ENCODE data around the gene NAV2.

Gene NAV2

DNA sequence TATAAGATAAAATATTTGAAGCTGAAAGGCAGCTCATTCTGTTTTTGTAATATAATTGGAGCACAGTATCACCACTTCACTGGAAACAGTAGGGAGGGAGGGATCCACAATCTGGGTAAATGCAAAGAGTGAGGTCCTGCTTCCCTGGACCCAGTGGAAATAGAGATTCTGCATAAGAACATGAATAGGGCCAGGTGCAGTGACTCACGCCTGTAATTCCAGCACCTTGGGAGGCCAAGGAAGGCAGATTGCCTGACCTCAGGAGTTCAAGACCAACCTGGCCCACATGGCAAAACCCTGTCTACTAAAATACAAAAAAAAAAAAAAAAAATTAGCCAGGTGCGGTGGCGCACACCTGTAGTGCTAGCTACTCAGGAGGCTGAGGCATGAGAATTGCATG, 303.9 kb downstream of the NAV2 start:
- ATAC-seq (no peak), DNase-seq (no peak)
- no peak overlapping the region for H3K4me3 Mint-ChIP-seq
- H3K27ac Mint-ChIP-seq = no peak overlapping the region
- H3K4me1 Mint-ChIP-seq = no peaks in the 10 kb centered on the region
- no peaks in the 10 kb centered on the region for H3K9me3 Mint-ChIP-seq
- peaks cover 13% of the 10 kb centered on the region for H3K27me3 Mint-ChIP-seq
- H3K36me3 Mint-ChIP-seq (ENCODE audit: low read depth) = no peaks in the 10 kb centered on the region

- ATAC-seq = no peak
- Mint-ChIP-seq H3K4me1 (no peaks in the 10 kb centered on the region), H3K36me3 (ENCODE audit: low read depth) (no peaks in the 10 kb centered on the region), H3K4me3 (no peak overlapping the region), H3K9me3 (no peaks in the 10 kb centered on the region), H3K27me3 (peaks cover 13% of the 10 kb centered on the region), H3K27ac (no peak overlapping the region)
- DNase-seq = no peak
Measured at GRCh38 chr11:20017320-20017719, 304.7 kb downstream of the NAV2 start.

DNA sequence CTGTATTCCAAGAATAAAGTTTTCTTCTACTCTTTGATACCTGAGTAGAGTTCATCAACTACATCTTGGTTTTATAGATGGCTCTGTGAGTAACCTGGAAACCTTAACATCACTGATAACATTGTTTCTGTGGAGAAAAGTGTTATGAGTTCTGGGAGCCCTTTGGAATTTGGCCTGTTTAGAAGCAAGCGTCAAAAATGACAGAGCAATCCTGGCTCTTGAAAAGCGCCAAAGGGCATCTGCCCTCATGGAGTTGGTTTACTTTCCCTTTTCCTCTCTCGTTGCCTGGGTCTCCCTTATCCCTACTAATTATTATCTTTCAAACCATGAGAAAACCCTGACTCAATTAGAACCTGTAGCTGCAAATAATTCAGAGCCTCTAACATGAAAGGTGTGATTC, 307.6 kb downstream of the NAV2 start:
- no peak overlapping the region for H3K4me3 Mint-ChIP-seq
- no peaks in the 10 kb centered on the region for H3K9me3 Mint-ChIP-seq
- H3K4me1 Mint-ChIP-seq = no peaks in the 10 kb centered on the region
- no peak overlapping the region for H3K27ac Mint-ChIP-seq
- H3K36me3 Mint-ChIP-seq (ENCODE audit: low read depth) = no peaks in the 10 kb centered on the region
- no peak for DNase-seq
- no peak for ATAC-seq
- H3K27me3 Mint-ChIP-seq = peaks cover 3% of the 10 kb centered on the region

DNA sequence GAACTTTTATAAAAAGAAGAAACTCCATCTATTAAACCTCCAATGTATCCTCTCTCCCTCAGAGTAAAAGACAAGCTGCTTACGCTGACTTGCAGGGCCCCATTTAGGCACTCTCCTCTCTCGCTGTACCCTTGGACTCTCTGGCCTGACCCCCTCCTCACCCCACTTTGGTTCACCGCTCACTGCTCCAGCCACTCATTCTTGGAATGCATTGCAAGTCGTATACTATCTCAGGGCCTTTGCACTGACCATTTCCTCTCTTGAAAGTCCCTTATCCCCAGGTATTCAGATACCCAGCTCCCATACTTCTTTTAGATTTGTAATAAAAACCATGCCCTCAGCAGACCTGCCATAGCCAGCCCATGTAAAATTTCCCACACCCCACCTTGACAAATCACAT, 308.1 kb downstream of the NAV2 start:
- DNase-seq (no peak), ATAC-seq (no peak)
- Mint-ChIP-seq H3K27me3 (no peaks in the 10 kb centered on the region), H3K27ac (no peak overlapping the region), H3K36me3 (ENCODE audit: low read depth) (no peaks in the 10 kb centered on the region), H3K4me1 (no peaks in the 10 kb centered on the region), H3K4me3 (no peak overlapping the region), H3K9me3 (no peaks in the 10 kb centered on the region)

DNA sequence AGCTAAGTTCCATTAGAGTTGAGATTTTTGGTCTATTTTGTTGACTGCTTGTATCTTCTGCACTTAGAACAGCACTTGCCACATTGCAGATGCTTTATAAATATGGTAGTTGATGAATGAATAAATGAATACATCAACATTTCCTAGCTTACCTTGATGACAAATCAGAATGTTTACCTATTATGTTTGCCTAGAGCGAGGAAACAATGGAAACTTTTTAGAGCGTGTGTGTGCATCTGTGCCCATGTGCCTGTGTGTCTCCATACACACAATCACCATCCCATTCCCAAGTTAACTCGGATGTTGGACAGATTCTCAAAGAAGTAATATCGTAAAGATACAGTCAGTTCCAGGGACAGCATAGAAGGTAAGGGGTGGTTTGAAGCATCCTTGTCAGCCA, 308.6 kb downstream of the NAV2 start:
- no peaks in the 10 kb centered on the region for H3K9me3 Mint-ChIP-seq
- no peaks in the 10 kb centered on the region for H3K27me3 Mint-ChIP-seq
- H3K4me1 Mint-ChIP-seq = no peaks in the 10 kb centered on the region
- no peak overlapping the region for H3K4me3 Mint-ChIP-seq
- DNase-seq (no peak), ATAC-seq (no peak)
- H3K36me3 Mint-ChIP-seq (ENCODE audit: low read depth) = no peaks in the 10 kb centered on the region
- H3K27ac Mint-ChIP-seq = no peak overlapping the region

GRCh38 chr11:20021771-20022362, 309.2 kb downstream of the NAV2 start:
- Mint-ChIP-seq H3K27ac (no peak overlapping the region), H3K4me3 (no peak overlapping the region), H3K27me3 (no peaks in the 10 kb centered on the region), H3K9me3 (no peaks in the 10 kb centered on the region), H3K4me1 (no peaks in the 10 kb centered on the region), H3K36me3 (ENCODE audit: low read depth) (no peaks in the 10 kb centered on the region)
- ATAC-seq (no peak), DNase-seq (no peak)

DNA sequence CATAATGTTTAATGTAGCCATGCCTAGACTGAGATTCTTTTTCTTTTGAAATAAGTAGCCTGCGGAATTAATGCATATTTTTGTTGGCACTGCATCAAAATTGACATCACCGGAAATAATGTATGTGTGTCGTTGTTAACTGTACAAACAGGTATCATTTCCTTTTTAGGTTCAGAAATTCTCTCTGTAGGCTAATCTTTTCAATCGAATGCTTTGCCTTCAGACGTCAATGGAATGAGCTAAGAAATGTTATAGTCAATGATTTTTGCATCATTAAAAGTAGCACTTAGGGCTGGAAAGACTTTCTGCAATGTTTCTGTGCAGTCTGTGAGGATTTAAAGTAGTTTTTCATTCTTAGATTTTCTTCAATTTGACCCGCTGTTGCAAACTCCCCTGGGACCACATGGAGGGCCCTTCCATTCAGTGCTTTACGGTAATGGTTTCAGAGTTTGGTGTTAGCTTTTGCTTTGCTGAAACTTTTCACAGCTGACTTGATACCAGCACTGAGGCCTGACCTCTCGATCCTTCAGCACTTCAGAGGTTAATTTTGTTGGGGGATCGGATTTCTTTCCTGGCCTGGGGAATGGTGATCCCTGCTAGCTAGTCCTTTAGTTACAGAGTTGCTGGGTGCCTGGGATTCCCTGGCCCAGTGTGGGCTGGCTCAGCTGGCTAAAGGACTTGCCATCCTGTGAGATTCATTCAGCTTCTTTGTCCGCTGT, 309.9 kb downstream of the NAV2 start:
- Mint-ChIP-seq H3K27me3 (no peaks in the 10 kb centered on the region), H3K27ac (no peak overlapping the region), H3K36me3 (ENCODE audit: low read depth) (no peaks in the 10 kb centered on the region), H3K9me3 (no peaks in the 10 kb centered on the region), H3K4me3 (no peak overlapping the region), H3K4me1 (no peaks in the 10 kb centered on the region)
- ATAC-seq = no peak
- DNase-seq = no peak

DNA sequence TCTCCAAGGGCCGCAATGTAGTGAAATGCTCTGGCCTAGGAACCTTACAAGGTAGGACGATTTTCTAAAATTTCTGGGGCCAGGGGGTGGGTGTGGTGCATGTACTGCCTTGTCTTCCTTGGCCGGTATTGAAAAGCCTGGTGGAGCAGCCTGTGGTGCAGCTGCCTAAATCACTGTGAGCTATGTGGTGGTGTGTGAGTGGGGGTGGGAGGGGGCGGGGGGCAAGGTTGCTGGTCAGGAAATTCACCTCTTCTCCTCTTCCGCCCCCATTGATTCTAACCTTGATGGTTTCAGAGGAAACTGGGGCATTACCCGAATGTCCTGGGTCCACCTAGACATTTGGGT, 310.4 kb downstream of the NAV2 start:
- no peak overlapping the region for H3K4me3 Mint-ChIP-seq
- H3K9me3 Mint-ChIP-seq = no peaks in the 10 kb centered on the region
- no peak overlapping the region for H3K27ac Mint-ChIP-seq
- no peaks in the 10 kb centered on the region for H3K4me1 Mint-ChIP-seq
- H3K27me3 Mint-ChIP-seq = no peaks in the 10 kb centered on the region
- no peak for DNase-seq
- ATAC-seq = no peak
- H3K36me3 Mint-ChIP-seq (ENCODE audit: low read depth) = no peaks in the 10 kb centered on the region

DNA sequence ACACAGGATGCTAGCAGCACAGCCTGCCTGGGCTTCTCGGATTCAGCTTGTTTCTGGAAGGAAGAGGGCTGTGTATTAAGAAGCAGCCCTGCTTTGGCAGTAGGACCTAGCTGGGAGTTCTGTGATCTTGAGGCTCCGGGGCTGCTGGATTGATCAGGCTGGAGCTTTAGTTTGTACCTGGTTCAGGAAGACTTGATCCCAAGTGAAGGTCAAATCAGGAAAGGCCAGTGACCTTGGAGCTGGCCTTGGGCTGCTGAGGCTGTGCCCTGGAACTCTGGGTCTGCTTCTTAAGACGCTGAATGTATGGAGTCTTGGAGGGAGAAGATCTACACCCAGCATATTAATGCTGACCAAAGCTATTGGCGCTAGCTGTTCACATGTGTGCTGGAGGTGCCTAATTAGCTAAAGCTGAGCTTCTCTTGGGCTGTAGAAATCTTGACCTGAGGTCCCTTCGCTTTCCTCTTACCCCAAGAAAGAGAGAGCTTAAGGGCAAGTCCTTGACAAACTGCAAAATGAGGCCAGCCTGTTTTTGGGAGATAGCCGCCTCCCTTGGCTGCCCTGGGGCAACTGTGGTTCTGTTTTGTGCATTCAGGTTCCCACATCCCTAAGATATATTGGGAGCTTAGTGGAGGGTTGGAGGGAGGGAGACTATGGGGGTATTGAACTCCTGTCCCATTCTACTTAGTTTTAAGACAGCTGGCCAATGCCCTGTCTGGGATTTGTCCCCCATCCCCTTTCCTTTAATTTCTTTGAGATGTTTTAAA, 311.7 kb downstream of the NAV2 start:
- Mint-ChIP-seq H3K36me3 (ENCODE audit: low read depth) (no peaks in the 10 kb centered on the region), H3K4me1 (no peaks in the 10 kb centered on the region), H3K4me3 (no peak overlapping the region), H3K9me3 (no peaks in the 10 kb centered on the region), H3K27ac (no peak overlapping the region), H3K27me3 (peaks cover under 1% of the 10 kb centered on the region)
- no peak for ATAC-seq
- DNase-seq = no peak

DNA sequence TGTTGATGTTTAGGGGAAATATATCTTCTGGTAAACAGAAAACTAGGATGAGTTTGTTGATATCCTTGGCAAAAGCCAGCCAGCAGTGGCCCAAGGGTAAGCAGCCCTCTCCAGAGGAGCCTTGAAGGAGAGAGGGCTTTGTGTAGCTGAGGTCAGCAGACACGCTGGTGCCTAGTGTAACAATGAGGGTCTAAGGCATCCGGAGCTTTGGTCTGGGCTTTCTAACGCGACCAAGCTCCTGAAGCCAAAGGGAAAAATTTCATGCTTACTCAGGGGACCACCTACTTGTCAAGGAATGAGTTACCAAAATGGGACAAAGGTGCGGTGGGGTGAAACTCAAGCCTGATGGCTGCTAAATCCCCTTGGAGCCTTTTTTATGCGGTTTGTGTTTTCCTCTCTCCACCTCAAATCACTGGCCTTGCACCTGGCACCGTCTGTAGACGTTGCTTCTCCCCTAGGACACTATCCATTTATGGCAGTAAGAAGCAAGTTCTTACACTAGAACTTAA, 312.7 kb downstream of the NAV2 start:
- no peaks in the 10 kb centered on the region for H3K9me3 Mint-ChIP-seq
- H3K4me3 Mint-ChIP-seq = no peak overlapping the region
- no peak for ATAC-seq
- no peak overlapping the region for H3K27ac Mint-ChIP-seq
- no peak for DNase-seq
- no peaks in the 10 kb centered on the region for H3K36me3 Mint-ChIP-seq (ENCODE audit: low read depth)
- H3K27me3 Mint-ChIP-seq = peaks cover 1% of the 10 kb centered on the region
- no peaks in the 10 kb centered on the region for H3K4me1 Mint-ChIP-seq

DNA sequence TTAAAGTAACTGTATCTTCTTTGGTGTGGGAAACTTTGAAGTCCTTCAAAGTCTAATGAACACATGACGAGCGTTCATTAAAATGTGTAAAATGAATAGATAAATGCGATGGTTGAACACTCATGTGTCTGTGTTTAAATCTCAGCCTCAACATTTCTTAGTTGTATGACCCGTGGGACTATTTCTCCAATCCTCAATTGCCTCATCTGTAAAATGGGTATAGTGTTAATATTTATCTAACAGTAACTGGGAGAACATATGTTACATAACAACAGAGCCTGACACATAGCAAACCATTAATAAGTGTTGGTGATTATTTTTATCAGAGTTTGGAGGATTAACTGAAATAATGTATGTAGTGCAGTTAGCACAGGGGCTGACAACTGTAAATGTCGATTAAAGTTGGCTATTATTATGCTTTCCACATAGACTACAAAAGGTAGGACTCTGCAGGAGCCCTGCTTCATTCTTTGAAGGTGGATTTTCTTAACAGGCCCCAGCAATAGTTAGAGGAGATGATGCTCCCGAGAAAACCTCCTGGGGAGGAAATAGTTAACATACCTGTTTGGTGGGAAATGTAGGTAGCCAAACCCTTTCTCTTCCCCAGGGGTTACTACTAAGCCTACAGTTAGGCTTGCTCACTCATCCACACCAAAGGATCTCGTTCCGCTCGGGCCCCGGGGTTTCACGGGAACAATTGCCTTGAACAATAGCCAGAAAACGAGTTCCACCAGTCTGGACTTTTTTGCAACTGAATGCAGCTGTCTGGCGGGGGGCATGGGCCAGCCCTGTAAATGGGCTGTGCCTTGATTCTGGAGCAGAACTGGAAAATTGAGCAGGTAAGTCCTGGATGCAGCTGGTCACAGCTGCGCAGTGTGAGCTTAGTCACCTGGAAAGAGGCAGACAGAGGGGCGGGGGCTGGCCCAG, 314.3 kb downstream of the NAV2 start:
- no peak overlapping the region for H3K4me3 Mint-ChIP-seq
- ATAC-seq (no peak), DNase-seq (no peak)
- no peak overlapping the region for H3K27ac Mint-ChIP-seq
- peaks cover 11% of the 10 kb centered on the region for H3K27me3 Mint-ChIP-seq
- no peaks in the 10 kb centered on the region for H3K9me3 Mint-ChIP-seq
- H3K36me3 Mint-ChIP-seq (ENCODE audit: low read depth) = no peaks in the 10 kb centered on the region
- no peaks in the 10 kb centered on the region for H3K4me1 Mint-ChIP-seq

DNA sequence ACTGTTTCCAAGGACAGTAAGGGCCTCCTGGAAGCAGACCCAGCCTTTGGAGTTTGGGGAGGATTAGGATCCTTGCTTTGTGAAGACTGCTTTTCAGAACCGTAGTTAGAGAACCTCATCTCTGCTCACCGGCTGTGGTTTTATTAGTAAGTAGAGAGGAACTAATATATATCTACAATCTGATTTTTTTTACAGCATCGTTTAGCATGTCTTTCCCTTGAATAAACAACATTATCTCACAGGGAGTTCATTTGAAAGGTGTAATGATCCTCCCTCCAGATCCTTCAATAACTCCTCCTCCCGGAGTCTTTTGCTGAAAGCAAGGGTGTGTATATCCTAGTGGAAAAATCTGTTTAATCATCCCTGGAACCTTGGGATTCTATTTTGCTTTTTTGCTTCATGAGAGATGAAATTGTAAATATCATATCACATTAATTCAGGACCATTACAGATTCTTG, 314.9 kb downstream of the NAV2 start:
- ATAC-seq (no peak), DNase-seq (no peak)
- Mint-ChIP-seq H3K27me3 (peaks cover 11% of the 10 kb centered on the region), H3K36me3 (ENCODE audit: low read depth) (no peaks in the 10 kb centered on the region), H3K27ac (no peak overlapping the region), H3K4me1 (no peaks in the 10 kb centered on the region), H3K4me3 (no peak overlapping the region), H3K9me3 (no peaks in the 10 kb centered on the region)

- no peaks in the 10 kb centered on the region for H3K36me3 Mint-ChIP-seq (ENCODE audit: low read depth)
- H3K9me3 Mint-ChIP-seq = no peaks in the 10 kb centered on the region
- H3K4me1 Mint-ChIP-seq = no peaks in the 10 kb centered on the region
- no peak overlapping the region for H3K4me3 Mint-ChIP-seq
- H3K27ac Mint-ChIP-seq = no peak overlapping the region
- ATAC-seq = no peak
- H3K27me3 Mint-ChIP-seq = peaks cover 13% of the 10 kb centered on the region
- DNase-seq = no peak
Measured at GRCh38 chr11:20029193-20029592, 316.6 kb downstream of the NAV2 start.

GRCh38 chr11:20030472-20030871, 317.8 kb downstream of the NAV2 start:
- DNase-seq = no peak
- Mint-ChIP-seq H3K9me3 (no peaks in the 10 kb centered on the region), H3K4me1 (no peaks in the 10 kb centered on the region), H3K36me3 (ENCODE audit: low read depth) (no peaks in the 10 kb centered on the region), H3K4me3 (no peak overlapping the region), H3K27ac (no peak overlapping the region), H3K27me3 (peaks cover 18% of the 10 kb centered on the region)
- no peak for ATAC-seq

Measured in activated naive CD8-positive, alpha-beta T cell treated with anti-CD3 and anti-CD28 coated beads, Interleukin-2, amount 50 U/mL, for 24 hours (primary cell).